GM12878 (cell line): Measurements from ENCODE around the gene IFT52. TPM values are rescaled to one million over a fixed set of nuclear protein-coding genes. Genes with fewer than 3 reads are reported as not detected.

Source experiments
- ATAC-seq: fragments of 200-7000 bp; cut with Tn5 transposase; 3 replicates; pipeline ENCODE4 v1.9.1; 2020; ENCODE audit warnings: mild to moderate bottlenecking, moderate library complexity
- BruUV-seq: library from RNA; stranded (reverse); fragments of 400-500 nt; replicated peaks from 2 replicates; lab custom pipeline; 2021; lab: Mats Ljungman, UMichigan
- CTCF ChIA-PET: fragments of 300-600 bp; sonication (Branson Sonifier 250); formaldehyde crosslinking; extraction: SDS; loops from one replicate; lab custom pipeline; 2021; ENCODE audit warnings: inconsistent platforms; lab: Yijun Ruan, JAX
- POLR2A ChIA-PET: fragments of 350-600 bp; formaldehyde crosslinking; extraction: SDS; loops from one replicate; lab custom pipeline; 2021; ENCODE audit warnings: inconsistent platforms; lab: Charles Lee
- RAD21 ChIA-PET: fragments of 300-600 bp; sonication (Branson Sonifier 250); formaldehyde crosslinking; loops from one replicate; lab custom pipeline; 2023; ENCODE audit warnings: antibody characterized with exemption; ENCODE audit not compliant: unreplicated experiment; lab: Charles Lee
- SMC1A ChIA-PET: fragments of 300-600 bp; sonication (Branson Sonifier 250); formaldehyde crosslinking; loops from one replicate; lab custom pipeline; 2023; ENCODE audit not compliant: unreplicated experiment, uncharacterized antibody; lab: Charles Lee
- DNase-seq: peaks from one replicate; pipeline ENCODE4 v3.0.0-alpha.2; 2011; ENCODE audit warnings: low read depth, low spot score
- FAIRE-seq: peaks from 3 replicates; lab custom pipeline; 2011; peaks lifted over from hg19 to GRCh38; lab: Jason Lieb, UNC
- H2AFZ ChIP-seq: 2 replicates; pipeline ENCODE4 v1.6.0; 2011; ENCODE audit warnings: low read depth, low read length, control low read depth; ENCODE audit not compliant: control insufficient read depth
- H3K27ac ChIP-seq: 2 replicates; pipeline ENCODE4 v1.5.1; 2011; ENCODE audit warnings: control low read depth; ENCODE audit not compliant: control insufficient read depth, insufficient read depth
- H3K27me3 ChIP-seq, 2 experiments: replicated peaks in 1 of 2; 2 replicates each; pipeline versions ENCODE4 v1.6.0 to v1.6.1; 2011; ENCODE audit warnings: low read length in 1 of 2; ENCODE audit not compliant: control insufficient read depth in 2 of 2, insufficient read depth in 2 of 2
- H3K36me3 ChIP-seq, 2 experiments: 2 replicates each; pipeline ENCODE4 v1.5.1; 2011; ENCODE audit warnings: low read length in 1 of 2; ENCODE audit not compliant: control insufficient read depth in 2 of 2, insufficient read depth in 2 of 2
- H3K4me1 ChIP-seq: 2 replicates; pipeline ENCODE4 v1.6.1; 2011; ENCODE audit warnings: mild to moderate bottlenecking, low read length, moderate library complexity, mixed read lengths; ENCODE audit not compliant: control insufficient read depth, insufficient read depth
- H3K4me2 ChIP-seq: 2 replicates; pipeline ENCODE4 v1.6.0; 2011; ENCODE audit warnings: control low read depth; ENCODE audit not compliant: control insufficient read depth, insufficient read depth
- H3K4me3 ChIP-seq: fragments of 200-600 bp; sonication (generic); 2 replicates; pipeline ENCODE4 v1.5.1; 2016
- H3K79me2 ChIP-seq: 2 replicates; pipeline ENCODE4 v1.6.0; 2011; ENCODE audit warnings: low read length; ENCODE audit not compliant: control insufficient read depth, insufficient read depth
- H3K9ac ChIP-seq: 2 replicates; pipeline ENCODE4 v1.8.0; 2011; ENCODE audit warnings: low read length, control low read depth, mixed read lengths; ENCODE audit not compliant: control insufficient read depth, insufficient read depth
- H3K9me3 ChIP-seq: replicated peaks from 3 replicates; pipeline ENCODE4 v1.5.1; 2011; ENCODE audit warnings: mild to moderate bottlenecking, low read length; ENCODE audit not compliant: control insufficient read depth, insufficient read depth
- H4K20me1 ChIP-seq: 2 replicates; pipeline ENCODE4 v1.6.0; 2011; ENCODE audit not compliant: control insufficient read depth, insufficient read depth
- EZH2 ChIP-seq: IDR thresholded peaks from 2 replicates; pipeline ENCODE4 v1.6.1; 2012; ENCODE audit warnings: low read depth, mild to moderate bottlenecking, control low read depth, inconsistent platforms, low read length, borderline replicate concordance; ENCODE audit not compliant: control insufficient read depth
- NR2C1 ChIP-seq: fragments of 450-650 bp; IDR thresholded peaks from 2 replicates; pipeline ENCODE4 v1.6.1; 2017; ENCODE audit warnings: antibody characterized with exemption, mild to moderate bottlenecking, moderate library complexity
- POLR2A ChIP-seq: IDR thresholded peaks from 2 replicates; pipeline ENCODE4 v1.6.1; 2011; ENCODE audit warnings: low read depth, mild to moderate bottlenecking, low read length
- RAD21 ChIP-seq: IDR thresholded peaks from 2 replicates; pipeline ENCODE4 v1.6.1; 2011; ENCODE audit warnings: mild to moderate bottlenecking, low read depth, low read length, moderate library complexity; ENCODE audit not compliant: insufficient read depth
- RUNX3 ChIP-seq: IDR thresholded peaks from 2 replicates; pipeline ENCODE4 v1.6.1; 2012; ENCODE audit warnings: low read length, inconsistent platforms
- SMC3 ChIP-seq: IDR thresholded peaks from 2 replicates; pipeline ENCODE4 v1.6.1; 2011; ENCODE audit warnings: low read length, improper control_type of control experiment, borderline replicate concordance
- YY1 ChIP-seq: IDR thresholded peaks from 2 replicates; pipeline ENCODE4 v1.6.1; 2011; ENCODE audit warnings: low read depth, mild to moderate bottlenecking, low read length
- WGBS: methylation state at CpG from one replicate; pipeline ENCODE4 v1.1.6; 2016; ENCODE audit warnings: low lambda C conversion rate; ENCODE audit not compliant: insufficient replicate concordance, insufficient coverage; ENCODE audit errors: missing lambda C conversion rate; 5-methylcytosine and 5-hydroxymethylcytosine counted together
- in situ Hi-C: fragments of 300-500 bp; cut with MboI; formaldehyde crosslinking; loops from 9 replicates; pipeline ENCODE4 v1.14.3; 2018; ENCODE audit warnings: mixed read lengths
- intact Hi-C: fragments of 100-400 bp; cut with micrococcal nuclease; formaldehyde crosslinking; loops from one replicate; pipeline ENCODE4 v1.14.2; 2022; ENCODE audit not compliant: unreplicated experiment
- polyA plus RNA-seq, 11 experiments: library from polyadenylated mRNA; depleted of rRNA in 4 of 11; unstranded in 6 of 11; stranded (reverse) in 5 of 11; fragments of >200 nt; fragmentation: Nextera tagmentation in 4 of 11; fragmentation: Illumina TruSeq in 1 of 11; extraction: Ambion mirVana in 4 of 11; extraction: Trizol in 1 of 11; gene quantifications; 1 replicate in 1 of 11; 2 replicates in 10 of 11; pipeline versions ENCODE4 v1.2.1 to v1.2.3, GENCODE V29; 2011 to 2016; ENCODE audit warnings: inconsistent platforms in 2 of 11, missing spikeins in 2 of 11, low read depth in 1 of 11
- total RNA-seq, 4 experiments: library from RNA; depleted of rRNA in 3 of 4; stranded (reverse); fragments of >200 nt in 3 of 4; fragmentation: Illumina TruSeq in 1 of 4; extraction: Trizol in 1 of 4; gene quantifications; 2 replicates each; pipeline versions ENCODE4 v1.2.1 to v1.2.3, GENCODE V29; 2013 to 2021
- TF ChIP-seq, protein P1 (sequence below): IDR thresholded peaks from 2 replicates; pipeline ENCODE4 v1.6.1; 2012; ENCODE audit warnings: mild to moderate bottlenecking, low read depth, low read length
- TF ChIP-seq, protein P2 (sequence below), 3 experiments: IDR thresholded peaks in 2 of 3; conservative IDR thresholded peaks in 1 of 3; 2 replicates each; pipeline ENCODE4 v1.5.1; 2011; ENCODE audit warnings: low read depth in 3 of 3, low read length in 3 of 3, mild to moderate bottlenecking in 3 of 3, control low read depth in 2 of 3, moderate library complexity in 2 of 3, inconsistent platforms in 1 of 3, mixed read lengths in 1 of 3; ENCODE audit not compliant: control insufficient read depth in 2 of 3, insufficient read depth in 1 of 3; ENCODE audit errors: extremely low read depth in 1 of 3

IFT52 gene
- total and polyA plus RNA-seq, 10 of the 15 experiments (the other 5 are each of a cell fraction or from before 2014, with no cell fraction given), result 18.1 to 30.5 (median 26.0) TPM

DNA sequence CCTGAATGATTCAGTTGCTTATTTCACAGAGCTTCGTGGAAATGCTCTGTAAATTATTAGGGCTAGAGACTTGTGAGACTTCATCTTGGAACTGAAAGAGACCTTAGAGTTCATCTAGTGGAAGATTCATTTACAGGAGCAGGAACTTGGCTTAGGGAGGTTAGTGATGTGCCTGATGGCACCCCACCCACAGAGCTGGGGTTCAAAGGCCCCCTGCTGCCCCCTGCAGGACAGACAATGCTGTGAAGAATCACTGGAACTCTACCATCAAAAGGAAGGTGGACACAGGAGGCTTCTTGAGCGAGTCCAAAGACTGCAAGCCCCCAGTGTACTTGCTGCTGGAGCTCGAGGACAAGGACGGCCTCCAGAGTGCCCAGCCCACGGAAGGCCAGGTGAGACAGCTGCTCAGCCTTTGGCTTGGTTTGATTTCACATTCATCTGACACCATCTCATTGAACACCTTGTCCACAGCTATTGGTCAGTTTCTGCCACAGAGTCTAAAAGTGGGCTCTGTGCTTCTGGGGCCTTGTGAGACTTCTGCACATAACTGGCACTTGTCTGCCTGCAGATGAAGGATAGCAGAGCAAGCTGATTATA lies 101.3 kb downstream of the IFT52 start:
- Histone ChIP-seq H3K27me3 (no peaks in the 10 kb centered on the region), H3K27ac (no peak overlapping the region), H2AFZ (no peak overlapping the region; the same call in 1 of the 2 replicates), H3K36me3 (peaks cover 12 to 13% of the 10 kb centered on the region in 2 experiments; a peak in 3 of 4 replicates), H3K4me3 (no peak overlapping the region), H3K9me3 (no peaks in the 10 kb centered on the region), H4K20me1 (no peaks in the 10 kb centered on the region)
- WGBS, result 95% methylated on average over 5 of the region's 5 CpGs
- CTCF ChIA-PET, result interaction anchor here (0.6 to 3.4 kb wide), 45 partner anchors 9 to 591 kb away, joined by 3 to 100 read pairs (median 4); partner anchors contain the start of genes IFT52 and SRSF6
- FAIRE-seq, result peak; percentile 76
- in situ Hi-C loops, result loop anchor here (5.0 kb wide), 1 partner anchor 155 kb away; no protein-coding TSS in a partner anchor
- TF ChIP-seq YY1 (peak; percentile 83), EZH2 (no peak), SMC3 (peak; percentile 93), NR2C1 (no peak), RAD21 (peak; percentile 88), POLR2A (no peak), RUNX3 (0 out of 2 replicates have a peak, but pooled peaks have one; percentile 17)
- TF ChIP-seq, protein P1, sequence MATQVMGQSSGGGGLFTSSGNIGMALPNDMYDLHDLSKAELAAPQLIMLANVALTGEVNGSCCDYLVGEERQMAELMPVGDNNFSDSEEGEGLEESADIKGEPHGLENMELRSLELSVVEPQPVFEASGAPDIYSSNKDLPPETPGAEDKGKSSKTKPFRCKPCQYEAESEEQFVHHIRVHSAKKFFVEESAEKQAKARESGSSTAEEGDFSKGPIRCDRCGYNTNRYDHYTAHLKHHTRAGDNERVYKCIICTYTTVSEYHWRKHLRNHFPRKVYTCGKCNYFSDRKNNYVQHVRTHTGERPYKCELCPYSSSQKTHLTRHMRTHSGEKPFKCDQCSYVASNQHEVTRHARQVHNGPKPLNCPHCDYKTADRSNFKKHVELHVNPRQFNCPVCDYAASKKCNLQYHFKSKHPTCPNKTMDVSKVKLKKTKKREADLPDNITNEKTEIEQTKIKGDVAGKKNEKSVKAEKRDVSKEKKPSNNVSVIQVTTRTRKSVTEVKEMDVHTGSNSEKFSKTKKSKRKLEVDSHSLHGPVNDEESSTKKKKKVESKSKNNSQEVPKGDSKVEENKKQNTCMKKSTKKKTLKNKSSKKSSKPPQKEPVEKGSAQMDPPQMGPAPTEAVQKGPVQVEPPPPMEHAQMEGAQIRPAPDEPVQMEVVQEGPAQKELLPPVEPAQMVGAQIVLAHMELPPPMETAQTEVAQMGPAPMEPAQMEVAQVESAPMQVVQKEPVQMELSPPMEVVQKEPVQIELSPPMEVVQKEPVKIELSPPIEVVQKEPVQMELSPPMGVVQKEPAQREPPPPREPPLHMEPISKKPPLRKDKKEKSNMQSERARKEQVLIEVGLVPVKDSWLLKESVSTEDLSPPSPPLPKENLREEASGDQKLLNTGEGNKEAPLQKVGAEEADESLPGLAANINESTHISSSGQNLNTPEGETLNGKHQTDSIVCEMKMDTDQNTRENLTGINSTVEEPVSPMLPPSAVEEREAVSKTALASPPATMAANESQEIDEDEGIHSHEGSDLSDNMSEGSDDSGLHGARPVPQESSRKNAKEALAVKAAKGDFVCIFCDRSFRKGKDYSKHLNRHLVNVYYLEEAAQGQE, result no peak
- TF ChIP-seq, protein P2, sequence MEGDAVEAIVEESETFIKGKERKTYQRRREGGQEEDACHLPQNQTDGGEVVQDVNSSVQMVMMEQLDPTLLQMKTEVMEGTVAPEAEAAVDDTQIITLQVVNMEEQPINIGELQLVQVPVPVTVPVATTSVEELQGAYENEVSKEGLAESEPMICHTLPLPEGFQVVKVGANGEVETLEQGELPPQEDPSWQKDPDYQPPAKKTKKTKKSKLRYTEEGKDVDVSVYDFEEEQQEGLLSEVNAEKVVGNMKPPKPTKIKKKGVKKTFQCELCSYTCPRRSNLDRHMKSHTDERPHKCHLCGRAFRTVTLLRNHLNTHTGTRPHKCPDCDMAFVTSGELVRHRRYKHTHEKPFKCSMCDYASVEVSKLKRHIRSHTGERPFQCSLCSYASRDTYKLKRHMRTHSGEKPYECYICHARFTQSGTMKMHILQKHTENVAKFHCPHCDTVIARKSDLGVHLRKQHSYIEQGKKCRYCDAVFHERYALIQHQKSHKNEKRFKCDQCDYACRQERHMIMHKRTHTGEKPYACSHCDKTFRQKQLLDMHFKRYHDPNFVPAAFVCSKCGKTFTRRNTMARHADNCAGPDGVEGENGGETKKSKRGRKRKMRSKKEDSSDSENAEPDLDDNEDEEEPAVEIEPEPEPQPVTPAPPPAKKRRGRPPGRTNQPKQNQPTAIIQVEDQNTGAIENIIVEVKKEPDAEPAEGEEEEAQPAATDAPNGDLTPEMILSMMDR (IDR thresholded peaks at IDR 0.05 in 2 of 3, conservative IDR thresholded peaks at IDR 0.05 in 1 of 3; ENCODE audit: control insufficient read depth in 2 of 3, extremely low read depth in 1 of 3, insufficient read depth in 1 of 3, low read depth in 3 of 3, low read length in 3 of 3), result peak; percentile 74 to 79 (median 76)
- TF ChIP-seq, all 136 proteins: peak for 5
- no peaks in the 10 kb centered on the region for H3K79me2 ChIP-seq
- intact Hi-C loops, result loop anchor here (1.0 to 5.0 kb wide), 2 partner anchors 154 to 245 kb away; no protein-coding TSS in a partner anchor
- no TSS peak for BruUV-seq
- ChIA-PET SMC1A (interaction anchor here (0.7 to 6.5 kb wide), 21 partner anchors 11 to 498 kb away, joined by 3 to 70 read pairs (median 5); no protein-coding TSS in a partner anchor), RAD21 (interaction anchor here (0.6 to 3.5 kb wide), 20 partner anchors 11 to 498 kb away, joined by 3 to 62 read pairs (median 4); partner anchors contain the start of gene IFT52), POLR2A (interaction anchor here (0.6 to 1.4 kb wide), 3 partner anchors 14 to 154 kb away, joined by 3 to 4 read pairs (median 3); no protein-coding TSS in a partner anchor)
- H3K4me1 ChIP-seq, result no peaks in the 10 kb centered on the region
- H3K9ac ChIP-seq, result no peak overlapping the region
- no peak for DNase-seq
- no peak overlapping the region for H3K4me2 ChIP-seq
- peak; percentile 98 for ATAC-seq
